PC-9 (cell line): ENCODE data around the gene AP1S2. TPM values are rescaled to one million over a fixed set of nuclear protein-coding genes. Genes with fewer than 3 reads are reported as not detected.

Experiments used
- BruUV-seq: library from RNA; stranded (reverse); fragments of 400-500 nt; replicated peaks from 2 replicates; lab custom pipeline; 2021; lab: Mats Ljungman, UMichigan
- CTCF ChIA-PET: fragments of 300-600 bp; sonication (Branson Sonifier 250); formaldehyde crosslinking; loops from one replicate; lab custom pipeline; 2022; ENCODE audit warnings: antibody characterized with exemption; lab: Charles Lee
- POLR2A ChIA-PET: fragments of 300-600 bp; sonication (Branson Sonifier 250); formaldehyde crosslinking; loops from one replicate; lab custom pipeline; 2022; ENCODE audit warnings: antibody characterized with exemption; ENCODE audit not compliant: unreplicated experiment; lab: Charles Lee
- DNase-seq, 2 experiments: peaks; one replicate each; pipeline versions ENCODE4 v3.0.0 to v3.0.0-alpha.2; 2015 to 2022; ENCODE audit warnings: mixed read lengths in 1 of 2
- H2AFZ ChIP-seq: fragments of 200-600 bp; sonication (generic); 2 replicates; pipeline ENCODE4 v1.8.1; 2017; ENCODE audit warnings: antibody characterized with exemption
- H3F3A ChIP-seq: fragments of 200-600 bp; sonication (generic); 2 replicates; pipeline ENCODE4 v1.8.1; 2017; ENCODE audit warnings: antibody characterized with exemption, mild to moderate bottlenecking, low read depth; ENCODE audit not compliant: insufficient read depth
- H3K27ac ChIP-seq: fragments of 200-600 bp; sonication (generic); 2 replicates; pipeline ENCODE4 v1.6.1; 2016; ENCODE audit warnings: mixed run types
- H3K27me3 ChIP-seq: fragments of 200-600 bp; sonication (generic); 2 replicates; pipeline ENCODE4 v1.6.1; 2016; ENCODE audit warnings: low read depth, mixed run types; ENCODE audit not compliant: insufficient read depth
- H3K36me3 ChIP-seq: fragments of 200-600 bp; sonication (generic); 2 replicates; pipeline ENCODE4 v1.6.1; 2016; ENCODE audit warnings: low read depth, mixed run types
- H3K4me1 ChIP-seq: fragments of 200-600 bp; sonication (generic); replicated peaks from 2 replicates; pipeline ENCODE4 v1.6.1; 2016; ENCODE audit warnings: mixed run types; ENCODE audit not compliant: insufficient read depth
- H3K4me2 ChIP-seq: fragments of 200-600 bp; sonication (generic); 2 replicates; pipeline ENCODE4 v1.6.1; 2017; ENCODE audit warnings: mixed run types
- H3K4me3 ChIP-seq: fragments of 200-600 bp; sonication (generic); 2 replicates; pipeline ENCODE4 v1.6.1; 2016; ENCODE audit warnings: mixed run types
- H3K79me2 ChIP-seq: fragments of 200-600 bp; sonication (generic); 2 replicates; pipeline ENCODE4 v1.6.1; 2017; ENCODE audit warnings: low read depth, mixed run types
- H3K9me2 ChIP-seq: fragments of 200-600 bp; sonication (generic); 2 replicates; pipeline ENCODE4 v1.8.1; 2017; ENCODE audit warnings: mild to moderate bottlenecking; ENCODE audit not compliant: insufficient read depth
- H3K9me3 ChIP-seq: fragments of 200-600 bp; sonication (generic); 2 replicates; pipeline ENCODE4 v1.8.1; 2016; ENCODE audit warnings: low read depth; ENCODE audit not compliant: insufficient read depth
- H4K20me1 ChIP-seq: fragments of 200-600 bp; sonication (generic); 2 replicates; pipeline ENCODE4 v1.8.1; 2017; ENCODE audit not compliant: insufficient read depth
- EZH2 ChIP-seq: fragments of 200-600 bp; sonication (generic); IDR thresholded peaks from 2 replicates; pipeline ENCODE4 v1.8.0; 2017; ENCODE audit warnings: antibody characterized with exemption, low read depth
- intact Hi-C: fragments of 100-400 bp; cut with micrococcal nuclease; formaldehyde crosslinking; loops from one replicate; pipeline ENCODE4 v1.10.0; 2022; ENCODE audit not compliant: unreplicated experiment
- total RNA-seq: library from RNA; stranded (reverse); gene quantifications from 2 replicates; pipeline ENCODE4 v1.2.3, GENCODE V29; 2021
- TF ChIP-seq, protein P1 (sequence below): fragments of 200-600 bp; sonication (generic); conservative IDR thresholded peaks from 2 replicates; pipeline ENCODE4 v1.6.1; 2017; ENCODE audit warnings: mixed run types, antibody characterized with exemption, mild to moderate bottlenecking, moderate library complexity

The AP1S2 gene
- total RNA-seq, 1 experiment from 2014 or later, result 14.2 TPM

- BruUV-seq, result no TSS peak
- Histone ChIP-seq H3K9me3 (no peaks in the 10 kb centered on the region), H4K20me1 (no peaks in the 10 kb centered on the region), H3K4me3 (no peak overlapping the region), H3K4me1 (no peaks in the 10 kb centered on the region), H3K27me3 (no peaks in the 10 kb centered on the region), H3K9me2 (no peaks in the 10 kb centered on the region), H3F3A (no peaks in the 10 kb centered on the region), H2AFZ (no peak overlapping the region), H3K4me2 (no peak overlapping the region), H3K27ac (no peak overlapping the region), H3K36me3 (no peaks in the 10 kb centered on the region; the same call in 1 of the 2 replicates), H3K79me2 (no peaks in the 10 kb centered on the region)
- intact Hi-C loops, result no loop called here
- ChIA-PET POLR2A (no interaction called here), CTCF (no interaction called here)
- no peak for TF ChIP-seq EZH2
- TF ChIP-seq, protein P1, sequence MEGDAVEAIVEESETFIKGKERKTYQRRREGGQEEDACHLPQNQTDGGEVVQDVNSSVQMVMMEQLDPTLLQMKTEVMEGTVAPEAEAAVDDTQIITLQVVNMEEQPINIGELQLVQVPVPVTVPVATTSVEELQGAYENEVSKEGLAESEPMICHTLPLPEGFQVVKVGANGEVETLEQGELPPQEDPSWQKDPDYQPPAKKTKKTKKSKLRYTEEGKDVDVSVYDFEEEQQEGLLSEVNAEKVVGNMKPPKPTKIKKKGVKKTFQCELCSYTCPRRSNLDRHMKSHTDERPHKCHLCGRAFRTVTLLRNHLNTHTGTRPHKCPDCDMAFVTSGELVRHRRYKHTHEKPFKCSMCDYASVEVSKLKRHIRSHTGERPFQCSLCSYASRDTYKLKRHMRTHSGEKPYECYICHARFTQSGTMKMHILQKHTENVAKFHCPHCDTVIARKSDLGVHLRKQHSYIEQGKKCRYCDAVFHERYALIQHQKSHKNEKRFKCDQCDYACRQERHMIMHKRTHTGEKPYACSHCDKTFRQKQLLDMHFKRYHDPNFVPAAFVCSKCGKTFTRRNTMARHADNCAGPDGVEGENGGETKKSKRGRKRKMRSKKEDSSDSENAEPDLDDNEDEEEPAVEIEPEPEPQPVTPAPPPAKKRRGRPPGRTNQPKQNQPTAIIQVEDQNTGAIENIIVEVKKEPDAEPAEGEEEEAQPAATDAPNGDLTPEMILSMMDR, result no peak
- DNase-seq, result no peak
Observed at GRCh38 chrX:15812192-15812938, 42.2 kb downstream of the AP1S2 start.

- TF ChIP-seq, protein P1, result no peak
- no peak for TF ChIP-seq EZH2
- H3K79me2 ChIP-seq, result no peaks in the 10 kb centered on the region
- H3K27me3 ChIP-seq, result no peaks in the 10 kb centered on the region
- H3F3A ChIP-seq, result no peaks in the 10 kb centered on the region
- BruUV-seq, result no TSS peak
- ChIA-PET POLR2A (interaction anchor here (0.6 kb wide), 1 partner anchor 109 kb away, joined by 3 read pairs; no protein-coding TSS in a partner anchor), CTCF (interaction anchor here (0.6 kb wide), 1 partner anchor 9 kb away, joined by 7 read pairs; no protein-coding TSS in a partner anchor)
- H3K9me3 ChIP-seq, result no peaks in the 10 kb centered on the region
- intact Hi-C loops, result no loop called here
- H3K4me3 ChIP-seq, result no peak overlapping the region
- H4K20me1 ChIP-seq, result no peaks in the 10 kb centered on the region
- H2AFZ ChIP-seq, result no peak overlapping the region
- H3K4me1 ChIP-seq, result no peaks in the 10 kb centered on the region
- DNase-seq, result no peak
- H3K27ac ChIP-seq, result no peak overlapping the region
- no peak overlapping the region for H3K4me2 ChIP-seq
- H3K9me2 ChIP-seq, result no peaks in the 10 kb centered on the region
- no peaks in the 10 kb centered on the region; the same call in 1 of the 2 replicates for H3K36me3 ChIP-seq
Observed at GRCh38 chrX:15808254-15808653, 46.4 kb downstream of the AP1S2 start.

GRCh38 chrX:15804563-15804962, 50.0 kb downstream of the AP1S2 start:
- intact Hi-C loops, result no loop called here
- Histone ChIP-seq H3K9me2 (no peaks in the 10 kb centered on the region), H3F3A (no peaks in the 10 kb centered on the region), H4K20me1 (no peaks in the 10 kb centered on the region), H3K79me2 (no peaks in the 10 kb centered on the region), H2AFZ (no peak overlapping the region), H3K27ac (no peak overlapping the region), H3K4me1 (no peaks in the 10 kb centered on the region), H3K36me3 (no peaks in the 10 kb centered on the region), H3K4me2 (no peak overlapping the region), H3K27me3 (no peaks in the 10 kb centered on the region), H3K4me3 (no peak overlapping the region), H3K9me3 (no peaks in the 10 kb centered on the region)
- ChIA-PET POLR2A (no interaction called here), CTCF (no interaction called here)
- DNase-seq, result no peak
- no peak for TF ChIP-seq EZH2
- TF ChIP-seq, protein P1, result no peak
- no TSS peak for BruUV-seq
